Endothelial cell of umbilical vein (primary cell): ENCODE data around the gene ZDHHC3. TPM values are rescaled to one million over a fixed set of nuclear protein-coding genes. Genes with fewer than 3 reads are reported as not detected.

Experiments used
- BruUV-seq: library from RNA; stranded (reverse); fragments of 400-500 nt; replicated peaks from 2 replicates; lab custom pipeline; 2021; lab: Mats Ljungman, UMichigan
- CTCF ChIA-PET: fragments of 300-600, 350-600 bp; sonication (Branson Sonifier 250); formaldehyde crosslinking; loops from one replicate; lab custom pipeline; 2021; ENCODE audit warnings: antibody characterized with exemption, inconsistent platforms; lab: Charles Lee
- POLR2A ChIA-PET: fragments of 300-600, 350-600 bp; sonication (Branson Sonifier 250); formaldehyde crosslinking; loops from one replicate; lab custom pipeline; 2021; ENCODE audit warnings: antibody characterized with exemption, inconsistent platforms; lab: Charles Lee
- DNase-seq: peaks from one replicate; pipeline ENCODE4 v3.0.0-alpha.2; 2011; ENCODE audit warnings: low read depth, low spot score
- FAIRE-seq: peaks from 2 replicates; lab custom pipeline; 2011; peaks lifted over from hg19 to GRCh38; lab: Jason Lieb, UNC
- H2AFZ ChIP-seq: 2 replicates; pipeline ENCODE4 v1.6.0; 2012; ENCODE audit warnings: low read depth, low read length, control low read depth, inconsistent platforms
- H3K27ac ChIP-seq: 2 replicates; pipeline ENCODE4 v1.5.1; 2011; ENCODE audit warnings: low read depth, mild to moderate bottlenecking, control low read depth, low read length, moderate library complexity; ENCODE audit not compliant: insufficient read depth
- H3K27me3 ChIP-seq, 2 experiments: 2 replicates each; pipeline versions ENCODE4 v1.6.0 to v1.6.1; 2011; ENCODE audit warnings: low read length in 2 of 2, mixed read lengths in 1 of 2; ENCODE audit not compliant: control insufficient read depth in 2 of 2, insufficient read depth in 2 of 2
- H3K36me3 ChIP-seq, 2 experiments: 2 replicates in 1 of 2; 3 replicates in 1 of 2; pipeline ENCODE4 v1.5.1; 2011; ENCODE audit warnings: low read length in 2 of 2, mild to moderate bottlenecking in 1 of 2, moderate library complexity in 1 of 2; ENCODE audit not compliant: control insufficient read depth in 2 of 2, insufficient read depth in 2 of 2; ENCODE audit errors: extremely low read depth in 1 of 2
- H3K4me1 ChIP-seq: 3 replicates; pipeline ENCODE4 v1.5.1; 2011; ENCODE audit warnings: mild to moderate bottlenecking, low read length; ENCODE audit not compliant: control insufficient read depth, insufficient read depth; ENCODE audit errors: extremely low read depth
- H3K4me2 ChIP-seq: 2 replicates; pipeline ENCODE4 v1.6.1; 2011; ENCODE audit warnings: low read length, control low read depth, mixed read lengths; ENCODE audit not compliant: insufficient read depth
- H3K4me3 ChIP-seq, 3 experiments: fragments of 200-600 bp in 1 of 3; sonication (generic), shearing (Covaris generic) in 1 of 3; replicated peaks in 1 of 3; 2 replicates each; pipeline ENCODE4 v1.5.1; 2011 to 2016; ENCODE audit warnings: control low read depth in 3 of 3, low read length in 3 of 3, mild to moderate bottlenecking in 2 of 3, inconsistent platforms in 1 of 3, low read depth in 1 of 3, moderate library complexity in 1 of 3; ENCODE audit not compliant: insufficient read depth in 1 of 3
- H3K79me2 ChIP-seq: 2 replicates; pipeline ENCODE4 v1.6.0; 2012; ENCODE audit warnings: low read length, inconsistent platforms; ENCODE audit not compliant: control insufficient read depth, insufficient read depth
- H3K9ac ChIP-seq: replicated peaks from 2 replicates; pipeline ENCODE3; 2011; ENCODE audit warnings: low read length, control low read depth; ENCODE audit not compliant: insufficient read depth; ENCODE audit errors: extremely low read depth
- H3K9me1 ChIP-seq: replicated peaks from 3 replicates; pipeline ENCODE4 v1.6.0; 2011; ENCODE audit warnings: mild to moderate bottlenecking, low read length; ENCODE audit not compliant: control insufficient read depth, insufficient read depth; ENCODE audit errors: extremely low read depth
- H3K9me3 ChIP-seq: replicated peaks from 2 replicates; pipeline ENCODE4 v1.5.1; 2012; ENCODE audit warnings: low read length, inconsistent platforms; ENCODE audit not compliant: control insufficient read depth, insufficient read depth
- H4K20me1 ChIP-seq: replicated peaks from 2 replicates; pipeline ENCODE3; 2011; ENCODE audit warnings: mild to moderate bottlenecking, low read length; ENCODE audit not compliant: control insufficient read depth, insufficient read depth; ENCODE audit errors: extremely low read depth
- EZH2 ChIP-seq: IDR thresholded peaks from 2 replicates; pipeline ENCODE4 v1.6.1; 2012; ENCODE audit warnings: borderline replicate concordance, low read depth, mild to moderate bottlenecking, moderate library complexity, low read length, inconsistent platforms; ENCODE audit not compliant: severe bottlenecking
- FOS ChIP-seq: IDR thresholded peaks from 2 replicates; pipeline ENCODE4 v1.6.1; 2011; ENCODE audit warnings: mild to moderate bottlenecking, low read length, moderate library complexity, borderline replicate concordance; ENCODE audit not compliant: insufficient read depth
- GATA2 ChIP-seq: IDR thresholded peaks from 2 replicates; pipeline ENCODE4 v1.7.0; 2011; ENCODE audit warnings: low read depth, mild to moderate bottlenecking, moderate library complexity, mixed read lengths, low read length; ENCODE audit not compliant: insufficient read length, insufficient read depth
- JUN ChIP-seq: IDR thresholded peaks from 2 replicates; pipeline ENCODE4 v1.6.1; 2011; ENCODE audit warnings: borderline replicate concordance, low read depth; ENCODE audit not compliant: insufficient read length, insufficient read depth
- MYC ChIP-seq: IDR thresholded peaks from one replicate; pipeline ENCODE4 v1.6.1; 2011; ENCODE audit warnings: mild to moderate bottlenecking, low read depth, low read length
- POLR2A ChIP-seq: IDR thresholded peaks from 2 replicates; pipeline ENCODE4 v1.6.1; 2012; ENCODE audit warnings: low read depth, mild to moderate bottlenecking, control low read depth, low read length
- POLR2AphosphoS5 ChIP-seq: IDR thresholded peaks from 2 replicates; pipeline ENCODE4 v1.6.1; 2012; ENCODE audit warnings: low read depth, mild to moderate bottlenecking, control low read depth, low read length, moderate library complexity; ENCODE audit not compliant: insufficient read depth
- dilution Hi-C: fragments of 300-500 bp; cut with MboI; formaldehyde crosslinking; loops from one replicate; pipeline ENCODE4 v1.15.0; 2019; ENCODE audit warnings: low sequenced_read_pairs; ENCODE audit not compliant: extremely low pct_ligation_motif_present
- intact Hi-C: fragments of 100-400 bp; cut with micrococcal nuclease; formaldehyde crosslinking; loops from one replicate; pipeline ENCODE4 v1.10.0; 2022
- polyA plus RNA-seq, 4 experiments: library from polyadenylated mRNA; depleted of rRNA in 3 of 4; stranded (reverse) in 3 of 4; unstranded in 1 of 4; fragments of >200 nt; gene quantifications; 2 replicates each; pipeline versions ENCODE4 v1.2.1 to v1.2.3, GENCODE V29; 2011 to 2012; ENCODE audit warnings: missing spikeins in 1 of 4
- total RNA-seq: library from RNA; stranded (reverse); gene quantifications from 2 replicates; pipeline ENCODE4 v1.2.3, GENCODE V29; 2021
- TF ChIP-seq, protein P1 (sequence below): IDR thresholded peaks from 2 replicates; pipeline ENCODE4 v1.6.1; 2011; ENCODE audit not compliant: insufficient read depth, insufficient read length
- TF ChIP-seq, protein P2 (sequence below), 2 donors: IDR thresholded peaks; 1 replicate in 1 of 2; 2 replicates in 1 of 2; pipeline ENCODE4 v1.5.1; 2011; ENCODE audit warnings: low read length in 2 of 2, mild to moderate bottlenecking in 2 of 2, moderate library complexity in 2 of 2, control low read depth in 1 of 2, inconsistent platforms in 1 of 2, low read depth in 1 of 2; ENCODE audit not compliant: insufficient read depth in 1 of 2; ENCODE audit errors: extremely low read depth in 1 of 2

Gene ZDHHC3
- total and polyA plus RNA-seq, 2 donors (not counting 3 experiments of a cell fraction or from before 2014, with no cell fraction given): 62.4 to 97.1 TPM

DNA sequence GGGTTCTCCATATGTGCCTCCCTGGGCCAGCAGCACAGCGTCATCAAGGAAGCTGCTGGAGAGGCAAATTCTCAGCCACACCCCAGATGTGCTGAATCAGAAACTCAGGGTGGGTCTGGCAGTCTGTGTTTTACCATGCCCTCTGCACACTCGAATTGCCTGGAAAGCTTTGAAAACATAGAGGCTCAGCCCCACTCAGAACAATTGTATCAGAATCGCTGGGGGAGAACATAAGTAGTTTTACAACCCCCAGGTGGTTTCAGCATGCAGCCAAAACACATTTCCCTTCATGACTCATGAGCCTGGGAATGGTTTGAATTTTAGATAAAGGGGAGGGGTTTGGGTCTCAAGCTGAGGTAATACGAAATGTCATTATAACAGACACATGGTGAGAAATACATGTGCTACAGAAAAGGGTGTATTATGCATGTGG lies 92.0 kb downstream of the ZDHHC3 start:
- ChIA-PET POLR2A (no interaction called here), CTCF (interaction anchor here (0.9 to 2.9 kb wide), 2 partner anchors 30 to 93 kb away, joined by 3 to 15 read pairs; no protein-coding TSS in a partner anchor)
- Histone ChIP-seq H3K9ac (peak overlapping the region; percentile 16), H3K9me3 (no peaks in the 10 kb centered on the region), H4K20me1 (no peaks in the 10 kb centered on the region), H3K4me3 (no peak overlapping the region), H3K27me3 (no peaks in the 10 kb centered on the region), H3K4me2 (peak overlapping the region; percentile 9), H3K79me2 (no peaks in the 10 kb centered on the region), H3K9me1 (no peaks in the 10 kb centered on the region), H3K36me3 (no peaks in the 10 kb centered on the region), H3K27ac (peak overlapping the region; percentile 91), H3K4me1 (peaks cover 38% of the 10 kb centered on the region), H2AFZ (peak overlapping the region; percentile 1)
- intact Hi-C loops: loop anchor here (1.0 to 10.0 kb wide), 3 partner anchors 31 to 283 kb away; partner anchors contain the start of gene ZNF35
- dilution Hi-C loops: no loop called here
- peak; percentile 58 for TF ChIP-seq POLR2AphosphoS5
- peak; percentile 85 for TF ChIP-seq JUN
- no peak for TF ChIP-seq MYC
- TF ChIP-seq, protein P1, sequence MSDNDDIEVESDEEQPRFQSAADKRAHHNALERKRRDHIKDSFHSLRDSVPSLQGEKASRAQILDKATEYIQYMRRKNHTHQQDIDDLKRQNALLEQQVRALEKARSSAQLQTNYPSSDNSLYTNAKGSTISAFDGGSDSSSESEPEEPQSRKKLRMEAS: peak; percentile 58
- TF ChIP-seq FOS: peak; percentile 78
- TF ChIP-seq, protein P2, sequence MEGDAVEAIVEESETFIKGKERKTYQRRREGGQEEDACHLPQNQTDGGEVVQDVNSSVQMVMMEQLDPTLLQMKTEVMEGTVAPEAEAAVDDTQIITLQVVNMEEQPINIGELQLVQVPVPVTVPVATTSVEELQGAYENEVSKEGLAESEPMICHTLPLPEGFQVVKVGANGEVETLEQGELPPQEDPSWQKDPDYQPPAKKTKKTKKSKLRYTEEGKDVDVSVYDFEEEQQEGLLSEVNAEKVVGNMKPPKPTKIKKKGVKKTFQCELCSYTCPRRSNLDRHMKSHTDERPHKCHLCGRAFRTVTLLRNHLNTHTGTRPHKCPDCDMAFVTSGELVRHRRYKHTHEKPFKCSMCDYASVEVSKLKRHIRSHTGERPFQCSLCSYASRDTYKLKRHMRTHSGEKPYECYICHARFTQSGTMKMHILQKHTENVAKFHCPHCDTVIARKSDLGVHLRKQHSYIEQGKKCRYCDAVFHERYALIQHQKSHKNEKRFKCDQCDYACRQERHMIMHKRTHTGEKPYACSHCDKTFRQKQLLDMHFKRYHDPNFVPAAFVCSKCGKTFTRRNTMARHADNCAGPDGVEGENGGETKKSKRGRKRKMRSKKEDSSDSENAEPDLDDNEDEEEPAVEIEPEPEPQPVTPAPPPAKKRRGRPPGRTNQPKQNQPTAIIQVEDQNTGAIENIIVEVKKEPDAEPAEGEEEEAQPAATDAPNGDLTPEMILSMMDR (IDR thresholded peaks at IDR 0.05; ENCODE audit: extremely low read depth in 1 of 2, insufficient read depth in 1 of 2, low read depth in 1 of 2, low read length in 2 of 2): no peak
- TF ChIP-seq GATA2: peak; percentile 35
- no peak for TF ChIP-seq POLR2A
- no peak for TF ChIP-seq EZH2
- FAIRE-seq: peak; percentile 96
- no TSS peak for BruUV-seq
- DNase-seq: peak; percentile 90
